ENCODE results near the gene TMEM132D.
"Not testable (repeated sequence)": the region's sequence is repeated elsewhere in the genome, so short reads cannot be mapped to it uniquely, and the experiment has no call there.

TMEM132D gene

DNA sequence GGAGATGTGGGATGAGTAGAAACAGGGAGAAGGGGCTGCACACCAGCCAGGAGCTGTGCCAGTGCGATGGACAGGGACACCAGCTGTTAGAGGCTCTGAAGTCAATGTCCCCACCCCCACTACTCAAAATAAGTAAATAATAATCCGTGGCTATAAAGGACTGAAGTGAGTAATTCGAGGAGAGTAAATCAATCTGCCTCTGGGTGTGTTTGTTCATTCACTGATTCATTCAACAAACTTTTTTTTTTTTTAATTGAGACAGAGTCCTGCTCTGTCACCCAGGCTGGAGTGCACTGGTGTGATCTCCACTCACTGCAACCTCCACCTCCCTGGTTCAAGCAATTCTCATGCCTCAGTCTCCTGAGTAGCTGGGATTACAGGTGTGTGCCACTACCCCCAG is 363.6 kb downstream of the TMEM132D start:
- TF ChIP-seq POLR2A (IDR thresholded peaks at IDR 0.05; ENCODE audit: extremely low read depth, insufficient read length): no peak
- TF ChIP-seq, protein P1, sequence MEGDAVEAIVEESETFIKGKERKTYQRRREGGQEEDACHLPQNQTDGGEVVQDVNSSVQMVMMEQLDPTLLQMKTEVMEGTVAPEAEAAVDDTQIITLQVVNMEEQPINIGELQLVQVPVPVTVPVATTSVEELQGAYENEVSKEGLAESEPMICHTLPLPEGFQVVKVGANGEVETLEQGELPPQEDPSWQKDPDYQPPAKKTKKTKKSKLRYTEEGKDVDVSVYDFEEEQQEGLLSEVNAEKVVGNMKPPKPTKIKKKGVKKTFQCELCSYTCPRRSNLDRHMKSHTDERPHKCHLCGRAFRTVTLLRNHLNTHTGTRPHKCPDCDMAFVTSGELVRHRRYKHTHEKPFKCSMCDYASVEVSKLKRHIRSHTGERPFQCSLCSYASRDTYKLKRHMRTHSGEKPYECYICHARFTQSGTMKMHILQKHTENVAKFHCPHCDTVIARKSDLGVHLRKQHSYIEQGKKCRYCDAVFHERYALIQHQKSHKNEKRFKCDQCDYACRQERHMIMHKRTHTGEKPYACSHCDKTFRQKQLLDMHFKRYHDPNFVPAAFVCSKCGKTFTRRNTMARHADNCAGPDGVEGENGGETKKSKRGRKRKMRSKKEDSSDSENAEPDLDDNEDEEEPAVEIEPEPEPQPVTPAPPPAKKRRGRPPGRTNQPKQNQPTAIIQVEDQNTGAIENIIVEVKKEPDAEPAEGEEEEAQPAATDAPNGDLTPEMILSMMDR (IDR thresholded peaks at IDR 0.05; ENCODE audit: low read depth, low read length): no peak
- no peak for TF ChIP-seq MYC (IDR thresholded peaks at IDR 0.05; ENCODE audit: low read depth, low read length)
- TF ChIP-seq, protein P2, sequence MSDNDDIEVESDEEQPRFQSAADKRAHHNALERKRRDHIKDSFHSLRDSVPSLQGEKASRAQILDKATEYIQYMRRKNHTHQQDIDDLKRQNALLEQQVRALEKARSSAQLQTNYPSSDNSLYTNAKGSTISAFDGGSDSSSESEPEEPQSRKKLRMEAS (IDR thresholded peaks at IDR 0.05; ENCODE audit: low read depth, low read length): no peak
- H3K4me3 ChIP-seq (ENCODE audit: low read depth, low read length): no peak overlapping the region
- no peak for DNase-seq (ENCODE audit: low read depth)

DNA sequence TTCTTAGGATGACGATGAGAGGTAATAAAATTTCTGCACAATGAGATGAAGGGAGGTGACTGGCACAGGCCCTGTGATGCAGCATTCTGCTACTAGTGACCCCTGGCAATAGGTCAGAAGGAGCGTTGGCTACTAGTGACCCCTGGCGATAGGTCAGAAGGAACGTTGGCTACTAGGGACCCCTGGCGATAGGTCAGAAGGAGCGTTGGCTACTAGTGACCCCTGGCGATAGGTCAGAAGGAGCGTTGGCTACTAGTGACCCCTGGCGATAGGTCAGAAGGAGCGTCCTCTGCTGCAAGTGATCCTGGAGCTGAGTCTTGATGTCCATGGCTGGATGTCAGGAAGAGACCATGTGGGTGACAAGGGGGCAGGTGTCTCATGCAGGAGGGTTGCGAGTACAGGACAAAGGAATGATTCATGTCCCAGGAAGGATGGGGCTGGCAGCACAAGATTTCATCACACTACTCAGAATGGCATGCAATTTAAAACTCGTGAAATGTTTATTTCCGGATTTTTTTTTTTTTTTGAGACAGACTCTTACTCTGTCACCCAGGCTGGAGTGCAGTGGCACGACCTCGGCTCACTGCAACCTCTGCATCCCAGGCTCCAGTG is 365.0 kb downstream of the TMEM132D start:
- DNase-seq (ENCODE audit: low read depth): peak; percentile 8
- H3K4me3 ChIP-seq (ENCODE audit: low read depth, low read length): not testable (repeated sequence)

DNA sequence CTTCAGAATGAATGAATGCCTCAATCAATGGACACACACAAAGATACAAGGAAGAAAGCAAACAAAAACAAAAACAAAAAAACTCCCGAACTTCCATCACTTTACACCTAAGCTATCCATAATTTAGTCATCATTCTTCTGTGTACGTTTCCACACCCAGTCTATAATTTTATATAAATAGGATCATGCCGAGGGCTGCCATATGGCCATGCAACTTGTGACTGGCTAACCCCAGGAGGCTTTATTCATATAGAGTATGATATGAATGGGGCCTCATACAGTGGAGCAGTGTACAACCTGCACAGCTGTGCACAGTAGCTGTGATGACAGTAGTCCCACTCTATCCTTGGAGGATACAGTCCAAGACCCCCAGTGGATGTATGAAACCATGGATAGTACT is 365.7 kb downstream of the TMEM132D start:
- H3K4me3 ChIP-seq (ENCODE audit: low read depth, low read length): no peak overlapping the region
- no peak for DNase-seq (ENCODE audit: low read depth)
- TF ChIP-seq MYC (IDR thresholded peaks at IDR 0.05; ENCODE audit: low read depth, low read length) (no peak), POLR2A (IDR thresholded peaks at IDR 0.05; ENCODE audit: extremely low read depth, insufficient read length) (no peak)
- TF ChIP-seq, protein P1 (IDR thresholded peaks at IDR 0.05; ENCODE audit: low read depth, low read length): no peak
- TF ChIP-seq, protein P2 (IDR thresholded peaks at IDR 0.05; ENCODE audit: low read depth, low read length): no peak

DNA sequence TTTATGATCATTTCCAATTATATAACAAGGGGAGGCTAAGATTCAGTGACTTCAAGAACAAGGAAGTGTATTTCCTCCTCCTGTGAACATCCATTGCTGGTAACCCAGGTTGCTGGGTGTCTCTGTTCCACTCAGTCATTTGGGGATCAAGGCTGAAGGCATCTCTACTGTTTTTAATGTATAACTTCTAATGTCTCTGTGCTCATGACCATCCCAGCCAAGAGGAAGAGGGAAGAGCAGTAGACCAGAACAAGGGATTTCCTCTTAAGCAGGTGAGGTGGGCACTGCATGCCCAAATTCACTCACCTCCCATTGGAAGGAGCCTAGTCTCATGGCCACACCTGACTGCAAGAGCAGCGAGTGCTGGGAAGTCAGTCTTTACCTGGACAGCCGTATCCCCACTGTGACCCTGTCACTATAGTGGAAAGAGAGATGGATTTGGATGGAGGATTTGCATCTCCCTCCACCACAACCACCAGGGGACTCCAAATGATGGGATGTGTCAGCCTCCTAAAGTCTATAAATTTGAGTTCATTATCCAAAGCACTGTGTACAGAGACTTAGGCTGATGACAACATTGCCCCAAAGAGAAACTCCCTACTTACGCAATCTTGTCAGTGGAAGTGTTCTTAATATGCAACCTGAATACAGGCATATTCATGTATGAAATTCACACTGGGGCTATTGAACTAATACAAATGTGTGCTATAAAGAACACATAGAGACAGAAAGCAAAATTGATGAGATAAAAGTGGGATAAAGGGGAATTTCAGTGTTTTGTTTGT is 368.7 kb downstream of the TMEM132D start:
- peak; percentile 17 for DNase-seq (ENCODE audit: low read depth)
- H3K4me3 ChIP-seq (ENCODE audit: low read depth, low read length): no peak overlapping the region
- no peak for TF ChIP-seq POLR2A (IDR thresholded peaks at IDR 0.05; ENCODE audit: extremely low read depth, insufficient read length)
- TF ChIP-seq, protein P2 (IDR thresholded peaks at IDR 0.05; ENCODE audit: low read depth, low read length): no peak
- TF ChIP-seq MYC (IDR thresholded peaks at IDR 0.05; ENCODE audit: low read depth, low read length): no peak
- TF ChIP-seq, protein P1 (IDR thresholded peaks at IDR 0.05; ENCODE audit: low read depth, low read length): no peak

DNA sequence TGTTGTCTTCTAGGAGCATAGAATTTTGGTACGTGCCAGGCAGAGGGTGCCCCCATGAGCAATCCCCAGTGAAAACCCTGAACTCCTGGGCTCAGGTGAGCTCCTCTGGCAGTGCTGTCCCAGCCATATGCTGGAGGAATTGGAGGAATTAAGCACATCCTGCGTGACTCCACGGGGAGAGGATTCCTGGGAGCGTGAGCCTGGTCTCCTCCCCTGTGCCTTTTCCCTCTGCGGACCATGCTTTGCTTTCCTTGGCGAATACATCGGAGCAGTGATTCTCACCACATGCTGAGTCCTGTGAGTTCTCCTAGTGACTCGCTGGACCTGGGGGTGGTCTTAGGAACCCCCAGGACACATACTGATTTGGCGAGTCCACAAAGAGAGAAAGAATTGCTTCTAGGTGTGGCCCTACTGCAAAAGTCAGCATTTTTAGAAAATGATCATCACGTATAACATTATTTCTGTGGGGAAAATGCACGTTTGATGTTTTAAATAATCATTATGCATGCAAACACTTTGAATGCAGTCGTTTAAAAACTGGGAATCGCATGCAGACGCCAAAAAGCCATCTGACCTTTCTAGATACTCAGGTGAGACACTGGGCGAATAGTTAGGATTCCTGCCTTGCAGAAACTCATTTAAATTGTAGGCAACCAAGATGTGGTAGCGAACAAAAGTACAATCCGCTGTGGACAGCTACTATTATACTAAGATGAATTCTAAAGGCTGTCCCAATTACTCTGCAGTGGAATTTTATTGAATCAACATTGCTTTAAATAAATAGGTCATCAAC is 370.9 kb downstream of the TMEM132D start:
- DNase-seq (ENCODE audit: low read depth): no peak
- TF ChIP-seq, protein P1 (IDR thresholded peaks at IDR 0.05; ENCODE audit: low read depth, low read length): no peak
- TF ChIP-seq MYC (IDR thresholded peaks at IDR 0.05; ENCODE audit: low read depth, low read length): no peak
- no peak for TF ChIP-seq POLR2A (IDR thresholded peaks at IDR 0.05; ENCODE audit: extremely low read depth, insufficient read length)
- TF ChIP-seq, protein P2 (IDR thresholded peaks at IDR 0.05; ENCODE audit: low read depth, low read length): no peak
- no peak overlapping the region for H3K4me3 ChIP-seq (ENCODE audit: low read depth, low read length)

DNA sequence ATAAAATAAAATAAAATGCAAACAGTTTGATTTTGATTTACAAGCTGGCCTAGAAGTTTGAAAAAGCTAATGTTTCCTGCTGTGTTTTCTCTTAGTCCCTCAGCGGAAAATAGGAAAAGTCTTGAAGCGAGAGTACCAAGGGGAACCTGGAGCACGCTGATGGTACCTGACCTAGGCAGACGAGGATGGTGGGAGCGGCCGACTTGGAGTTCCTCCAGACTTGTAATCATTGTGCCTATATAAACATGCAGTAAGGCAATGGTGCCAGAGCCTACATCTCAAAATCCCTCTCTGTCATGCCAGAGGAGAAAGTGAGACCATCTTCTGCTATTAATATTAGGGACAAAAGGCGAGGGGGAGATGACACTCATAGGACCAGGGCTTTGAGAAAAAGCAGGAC is 371.7 kb downstream of the TMEM132D start:
- TF ChIP-seq, protein P2 (IDR thresholded peaks at IDR 0.05; ENCODE audit: low read depth, low read length): no peak
- TF ChIP-seq, protein P1 (IDR thresholded peaks at IDR 0.05; ENCODE audit: low read depth, low read length): no peak
- no peak for TF ChIP-seq POLR2A (IDR thresholded peaks at IDR 0.05; ENCODE audit: extremely low read depth, insufficient read length)
- no peak for TF ChIP-seq MYC (IDR thresholded peaks at IDR 0.05; ENCODE audit: low read depth, low read length)
- no peak for DNase-seq (ENCODE audit: low read depth)
- no peak overlapping the region for H3K4me3 ChIP-seq (ENCODE audit: low read depth, low read length)
